IMR-90 (cell line): Measurements from ENCODE around the gene LRSAM1. TPM values are rescaled to one million over a fixed set of nuclear protein-coding genes. Genes with fewer than 3 reads are reported as not detected.

ENCODE experiments used
- ATAC-seq: fragments of 200-7000 bp; cut with Tn5 transposase; 2 replicates; pipeline ENCODE4 v1.9.1; 2020; ENCODE audit warnings: low read depth, mild to moderate bottlenecking, moderate library complexity
- BruUV-seq: library from RNA; stranded (reverse); fragments of 400-500 nt; replicated peaks from 2 replicates; lab custom pipeline; 2021; lab: Mats Ljungman, UMichigan
- CTCF ChIA-PET: fragments of 300-600 bp; formaldehyde crosslinking; extraction: SDS; loops from one replicate; lab custom pipeline; 2021; ENCODE audit warnings: antibody characterized with exemption; lab: Yijun Ruan, JAX
- POLR2A ChIA-PET: fragments of 300-600 bp; sonication (Branson Sonifier 250); formaldehyde crosslinking; loops from one replicate; lab custom pipeline; 2022; ENCODE audit warnings: antibody characterized with exemption; ENCODE audit not compliant: unreplicated experiment; lab: Charles Lee
- DNase-seq: peaks from one replicate; pipeline ENCODE4 v3.0.0; 2013
- H2AFZ ChIP-seq: replicated peaks from 2 replicates; pipeline ENCODE3; 2013; ENCODE audit warnings: low read length, mild to moderate bottlenecking; ENCODE audit not compliant: poor library complexity
- H2AK5ac ChIP-seq: 2 replicates; pipeline ENCODE4 v1.6.1; 2013; ENCODE audit warnings: low read depth, low read length, inconsistent platforms
- H2AK9ac ChIP-seq: replicated peaks from 2 replicates; pipeline ENCODE3; 2013; ENCODE audit warnings: mild to moderate bottlenecking, low read depth, low read length, moderate library complexity; ENCODE audit not compliant: poor library complexity
- H2BK120ac ChIP-seq: 2 replicates; pipeline ENCODE4 v1.6.1; 2013; ENCODE audit warnings: low read depth, low read length, inconsistent platforms
- H2BK15ac ChIP-seq: 3 replicates; pipeline ENCODE4 v1.6.1; 2013; ENCODE audit warnings: low read depth, low read length, inconsistent platforms
- H2BK20ac ChIP-seq: 2 replicates; pipeline ENCODE4 v1.6.1; 2013; ENCODE audit warnings: low read depth, mild to moderate bottlenecking, inconsistent platforms, low read length, moderate library complexity
- H2BK5ac ChIP-seq: 2 replicates; pipeline ENCODE4 v1.6.1; 2013; ENCODE audit warnings: mild to moderate bottlenecking, low read depth, low read length, inconsistent platforms; ENCODE audit not compliant: poor library complexity, severe bottlenecking
- H3K14ac ChIP-seq: replicated peaks from 2 replicates; pipeline ENCODE4 v1.6.1; 2013; ENCODE audit warnings: low read depth, low read length, inconsistent platforms
- H3K18ac ChIP-seq: 2 replicates; pipeline ENCODE4 v1.6.1; 2013; ENCODE audit warnings: low read depth, low read length, control low read depth
- H3K23ac ChIP-seq: 2 replicates; pipeline ENCODE4 v1.6.1; 2013; ENCODE audit warnings: low read depth, low read length, inconsistent platforms
- H3K27ac ChIP-seq: 2 replicates; pipeline ENCODE4 v1.5.1; 2013; ENCODE audit warnings: mild to moderate bottlenecking, control low read depth, low read length; ENCODE audit not compliant: insufficient read depth
- H3K27me3 ChIP-seq: 2 replicates; pipeline ENCODE4 v1.6.1; 2013; ENCODE audit warnings: low read length; ENCODE audit not compliant: control insufficient read depth, insufficient read depth
- H3K36me3 ChIP-seq: 2 replicates; pipeline ENCODE4 v1.6.1; 2013; ENCODE audit warnings: low read length, mixed read lengths; ENCODE audit not compliant: control insufficient read depth, insufficient read depth
- H3K4ac ChIP-seq: 2 replicates; pipeline ENCODE4 v1.6.1; 2013; ENCODE audit warnings: low read depth, low read length, inconsistent platforms
- H3K4me1 ChIP-seq: 2 replicates; pipeline ENCODE4 v1.6.1; 2013; ENCODE audit warnings: low read length, mixed read lengths; ENCODE audit not compliant: control insufficient read depth, insufficient read depth
- H3K4me2 ChIP-seq: 2 replicates; pipeline ENCODE4 v1.6.1; 2013; ENCODE audit warnings: low read depth, mild to moderate bottlenecking, control low read depth, low read length, moderate library complexity
- H3K4me3 ChIP-seq: 2 replicates; pipeline ENCODE4 v1.5.1; 2013; ENCODE audit warnings: low read depth, mild to moderate bottlenecking, control low read depth, low read length, moderate library complexity; ENCODE audit not compliant: insufficient read depth
- H3K56ac ChIP-seq: 2 replicates; pipeline ENCODE4 v1.6.1; 2013; ENCODE audit warnings: low read length, inconsistent platforms; ENCODE audit not compliant: insufficient read depth; ENCODE audit errors: extremely low read depth
- H3K79me1 ChIP-seq, 2 experiments: 2 replicates each; pipeline ENCODE4 v1.6.1; 2013; ENCODE audit warnings: low read length in 2 of 2, inconsistent platforms in 1 of 2, low read depth in 1 of 2
- H3K9ac ChIP-seq: 2 replicates; pipeline ENCODE4 v1.6.1; 2013; ENCODE audit warnings: low read depth, low read length, control low read depth
- H3K9me1 ChIP-seq: 2 replicates; pipeline ENCODE4 v1.6.1; 2013; ENCODE audit warnings: low read length, inconsistent platforms; ENCODE audit not compliant: insufficient read depth
- H3K9me3 ChIP-seq: 2 replicates; pipeline ENCODE4 v1.6.1; 2013; ENCODE audit warnings: low read length; ENCODE audit not compliant: control insufficient read depth, insufficient read depth
- H4K20me1 ChIP-seq: 2 replicates; pipeline ENCODE4 v1.6.1; 2013; ENCODE audit warnings: low read length, inconsistent platforms; ENCODE audit not compliant: insufficient read depth
- H4K5ac ChIP-seq: 2 replicates; pipeline ENCODE4 v1.6.1; 2013; ENCODE audit warnings: mild to moderate bottlenecking, low read depth, low read length, control low read depth
- H4K8ac ChIP-seq, 2 experiments: 2 replicates each; pipeline ENCODE4 v1.6.1; 2013; ENCODE audit warnings: low read depth in 2 of 2, low read length in 2 of 2, control low read depth in 1 of 2, inconsistent platforms in 1 of 2
- H4K91ac ChIP-seq: 2 replicates; pipeline ENCODE4 v1.6.1; 2013; ENCODE audit warnings: low read depth, low read length, inconsistent platforms; ENCODE audit not compliant: insufficient read depth
- CEBPB ChIP-seq: IDR thresholded peaks from 2 replicates; pipeline ENCODE4 v1.6.1; 2012; ENCODE audit warnings: low read depth, low read length, improper control_type of control experiment
- CHD1 ChIP-seq: IDR thresholded peaks from 2 replicates; pipeline ENCODE4 v1.6.1; 2012; ENCODE audit warnings: low read depth, low read length, improper control_type of control experiment
- MAZ ChIP-seq: IDR thresholded peaks from 2 replicates; pipeline ENCODE4 v1.6.1; 2012; ENCODE audit warnings: low read depth, mild to moderate bottlenecking, low read length, improper control_type of control experiment, moderate library complexity, borderline replicate concordance
- MXI1 ChIP-seq: IDR thresholded peaks from 2 replicates; pipeline ENCODE4 v1.6.1; 2012; ENCODE audit warnings: low read depth, mild to moderate bottlenecking, low read length, moderate library complexity, borderline replicate concordance
- NFE2L2 ChIP-seq: fragments of 150-350 bp; IDR thresholded peaks from 2 replicates; pipeline ENCODE4 v1.6.1; 2016; ENCODE audit warnings: low read depth, mild to moderate bottlenecking, low read length
- POLR2A ChIP-seq: IDR thresholded peaks from 2 replicates; pipeline ENCODE4 v1.6.1; 2012; ENCODE audit warnings: mild to moderate bottlenecking, low read depth, low read length
- RCOR1 ChIP-seq: IDR thresholded peaks from 2 replicates; pipeline ENCODE4 v1.6.1; 2012; ENCODE audit warnings: mild to moderate bottlenecking, low read length, improper control_type of control experiment; ENCODE audit not compliant: insufficient replicate concordance
- RFX5 ChIP-seq: IDR thresholded peaks from 2 replicates; pipeline ENCODE4 v1.8.0; 2012; ENCODE audit warnings: low read depth, mild to moderate bottlenecking, low read length, moderate library complexity
- SMC3 ChIP-seq: fragments of 150-350 bp; IDR thresholded peaks from 2 replicates; pipeline ENCODE4 v1.6.1; 2016; ENCODE audit warnings: low read depth, mild to moderate bottlenecking, antibody characterized with exemption, low read length, moderate library complexity
- WGBS, 2 experiments: methylation state at CpG; one replicate each; pipeline versions ENCODE4 v1.1.5 to v1.1.7; 2013; ENCODE audit warnings: missing lambda C conversion rate in 2 of 2; ENCODE audit not compliant: insufficient read length in 1 of 2; ENCODE audit errors: extremely low coverage in 2 of 2; 5-methylcytosine and 5-hydroxymethylcytosine counted together
- dilution Hi-C: fragments of 300-500 bp; cut with HindIII; formaldehyde crosslinking; loops from one replicate; pipeline ENCODE4 v1.14.3; 2018; ENCODE audit warnings: low sequenced_read_pairs; ENCODE audit not compliant: unreplicated experiment
- in situ Hi-C: fragments of 300-500 bp; cut with MboI; formaldehyde crosslinking; loops from 3 replicates; pipeline ENCODE4 v1.14.3; 2019; ENCODE audit warnings: low sequenced_read_pairs, inconsistent platforms, mixed read lengths
- intact Hi-C: fragments of 100-400 bp; cut with micrococcal nuclease; formaldehyde crosslinking; loops from 2 replicates; pipeline ENCODE4 v1.10.0; 2022
- polyA plus RNA-seq, 3 experiments: library from polyadenylated mRNA; depleted of rRNA; stranded (reverse); fragments of >200 nt; gene quantifications; 2 replicates each; pipeline ENCODE4 v1.2.3, GENCODE V29; 2012; ENCODE audit warnings: low replicate concordance in 1 of 3
- total RNA-seq: library from RNA; depleted of rRNA; stranded (reverse); fragments of >200 nt; gene quantifications from 2 replicates; pipeline ENCODE4 v1.2.3, GENCODE V29; 2012
- TF ChIP-seq, protein P1 (sequence below): fragments of 150-350 bp; IDR thresholded peaks from 2 replicates; pipeline ENCODE4 v1.6.1; 2016; ENCODE audit warnings: low read depth, mild to moderate bottlenecking, low read length, moderate library complexity, borderline replicate concordance
- TF ChIP-seq, protein P2 (sequence below): conservative IDR thresholded peaks from 2 replicates; pipeline ENCODE4 v1.5.1; 2012; ENCODE audit warnings: mild to moderate bottlenecking, low read depth, low read length, improper control_type of control experiment
- TF ChIP-seq, protein P3 (sequence below): fragments of 150-350 bp; IDR thresholded peaks from 2 replicates; pipeline ENCODE4 v1.6.1; 2017; ENCODE audit warnings: mild to moderate bottlenecking, antibody characterized with exemption, low read length, low read depth

The LRSAM1 gene
- total and polyA plus RNA-seq, 2 of the 4 experiments (the other 2 are of a cell fraction) = 3.0 to 9.3 TPM

DNA sequence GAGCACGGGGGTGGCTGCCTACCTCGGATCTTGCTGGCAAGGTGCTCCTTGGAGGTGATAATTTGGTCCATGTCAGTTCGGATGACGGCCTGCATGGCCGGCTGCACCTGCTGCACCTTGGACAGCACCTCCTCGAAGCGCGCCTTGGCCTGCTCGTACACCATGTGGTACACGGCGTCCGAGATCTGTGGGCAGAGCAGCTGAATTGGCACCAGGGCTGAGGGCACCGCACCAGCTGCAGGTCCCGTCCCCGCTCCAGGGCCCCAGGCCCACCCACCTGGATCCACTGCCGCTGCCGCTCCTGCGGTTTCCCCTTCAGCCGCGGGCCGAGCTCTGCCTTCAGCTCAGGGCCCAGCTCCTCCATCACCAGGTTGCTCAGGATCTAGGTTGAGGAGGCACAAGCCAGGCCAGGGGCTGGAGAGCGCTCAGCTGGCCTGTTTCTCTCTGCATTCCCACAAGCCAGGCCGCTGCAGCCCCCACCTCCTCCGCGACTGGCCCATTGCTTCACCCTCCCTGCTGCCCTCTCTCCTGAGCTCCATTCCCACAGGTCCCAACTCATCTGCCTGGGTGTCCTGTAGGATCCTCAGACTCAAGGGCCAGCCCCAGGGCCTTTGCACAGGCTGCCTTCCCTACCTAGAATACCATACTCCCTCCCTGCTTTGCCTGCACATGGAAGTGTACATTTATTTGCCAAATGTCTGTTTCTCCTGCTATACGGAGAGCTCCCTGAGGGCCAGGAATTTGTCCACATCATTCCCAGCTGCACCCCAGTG is 65.7 kb downstream of the LRSAM1 start (continued):
- no peak for TF ChIP-seq RCOR1

DNA sequence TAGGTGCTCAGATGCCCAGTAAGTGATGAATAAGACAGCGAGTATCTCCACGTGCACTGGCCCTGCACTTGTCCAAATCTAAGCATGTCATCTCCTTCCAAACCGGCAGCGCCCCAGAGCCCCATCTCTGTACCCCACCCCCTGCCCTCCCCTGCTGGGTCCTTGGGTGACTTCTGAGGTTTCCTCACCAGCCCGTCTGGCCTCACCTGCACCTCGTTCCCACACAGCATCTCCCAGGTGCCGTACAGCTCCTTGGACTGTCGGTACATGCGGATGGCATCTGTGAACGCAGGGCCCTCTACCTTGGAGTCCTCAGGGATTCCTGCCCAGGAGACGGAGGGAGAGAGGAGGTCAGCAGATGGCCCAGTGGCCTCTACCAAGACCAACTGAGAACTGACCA is 66.3 kb downstream of the LRSAM1 start:
- Histone ChIP-seq H3K9me3 (no peaks in the 10 kb centered on the region), H4K5ac (no peak overlapping the region), H3K4ac (peak overlapping the region; percentile 95), H3K56ac (no peak overlapping the region), H4K91ac (0 out of 2 replicates have a peak overlapping the region, but pooled peaks have one; percentile 20), H3K23ac (peak overlapping the region; percentile 31; the same call in 1 of the 2 replicates), H3K14ac (peak overlapping the region; percentile 48; the same call in 1 of the 2 replicates), H2BK20ac (peak overlapping the region; percentile 50; the same call in 1 of the 2 replicates), H3K79me1 (peaks cover 21 to 77% of the 10 kb centered on the region in 2 experiments), H3K9ac (no peak overlapping the region), H2AK9ac (peak overlapping the region; percentile 45), H3K27ac (peak overlapping the region; percentile 66), H3K4me1 (peaks cover 28% of the 10 kb centered on the region), H3K9me1 (peaks cover 27% of the 10 kb centered on the region), H3K36me3 (peaks cover 67% of the 10 kb centered on the region), H2BK120ac (peak overlapping the region; percentile 89), H2BK15ac (no peak overlapping the region), H4K8ac (peak overlapping the region; percentile 86 to 91; a peak in 2 of 4 replicates), H2AFZ (no peak overlapping the region), H2BK5ac (peak overlapping the region; percentile 75), H3K27me3 (no peaks in the 10 kb centered on the region), H2AK5ac (peak overlapping the region; percentile 95), H4K20me1 (peaks cover 4% of the 10 kb centered on the region), H3K4me3 (no peak overlapping the region), H3K4me2 (no peak overlapping the region), H3K18ac (no peak overlapping the region)
- no peak for DNase-seq
- dilution Hi-C loops (no loop called here), in situ Hi-C loops (no loop called here), intact Hi-C loops (no loop called here)
- ATAC-seq = no peak
- BruUV-seq = no TSS peak
- POLR2A ChIA-PET = no interaction called here
- CTCF ChIA-PET = interaction anchor here (0.6 kb wide), 1 partner anchor 200 kb away, joined by 3 read pairs; no protein-coding TSS in a partner anchor
- 100% methylated on average over 2 of the region's 11 CpGs; no CpG with 5 or more reads in 1 of the 2 experiments for WGBS, 2 experiments
- TF ChIP-seq, protein P1, sequence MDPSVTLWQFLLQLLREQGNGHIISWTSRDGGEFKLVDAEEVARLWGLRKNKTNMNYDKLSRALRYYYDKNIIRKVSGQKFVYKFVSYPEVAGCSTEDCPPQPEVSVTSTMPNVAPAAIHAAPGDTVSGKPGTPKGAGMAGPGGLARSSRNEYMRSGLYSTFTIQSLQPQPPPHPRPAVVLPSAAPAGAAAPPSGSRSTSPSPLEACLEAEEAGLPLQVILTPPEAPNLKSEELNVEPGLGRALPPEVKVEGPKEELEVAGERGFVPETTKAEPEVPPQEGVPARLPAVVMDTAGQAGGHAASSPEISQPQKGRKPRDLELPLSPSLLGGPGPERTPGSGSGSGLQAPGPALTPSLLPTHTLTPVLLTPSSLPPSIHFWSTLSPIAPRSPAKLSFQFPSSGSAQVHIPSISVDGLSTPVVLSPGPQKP = no peak
- TF ChIP-seq, protein P2, sequence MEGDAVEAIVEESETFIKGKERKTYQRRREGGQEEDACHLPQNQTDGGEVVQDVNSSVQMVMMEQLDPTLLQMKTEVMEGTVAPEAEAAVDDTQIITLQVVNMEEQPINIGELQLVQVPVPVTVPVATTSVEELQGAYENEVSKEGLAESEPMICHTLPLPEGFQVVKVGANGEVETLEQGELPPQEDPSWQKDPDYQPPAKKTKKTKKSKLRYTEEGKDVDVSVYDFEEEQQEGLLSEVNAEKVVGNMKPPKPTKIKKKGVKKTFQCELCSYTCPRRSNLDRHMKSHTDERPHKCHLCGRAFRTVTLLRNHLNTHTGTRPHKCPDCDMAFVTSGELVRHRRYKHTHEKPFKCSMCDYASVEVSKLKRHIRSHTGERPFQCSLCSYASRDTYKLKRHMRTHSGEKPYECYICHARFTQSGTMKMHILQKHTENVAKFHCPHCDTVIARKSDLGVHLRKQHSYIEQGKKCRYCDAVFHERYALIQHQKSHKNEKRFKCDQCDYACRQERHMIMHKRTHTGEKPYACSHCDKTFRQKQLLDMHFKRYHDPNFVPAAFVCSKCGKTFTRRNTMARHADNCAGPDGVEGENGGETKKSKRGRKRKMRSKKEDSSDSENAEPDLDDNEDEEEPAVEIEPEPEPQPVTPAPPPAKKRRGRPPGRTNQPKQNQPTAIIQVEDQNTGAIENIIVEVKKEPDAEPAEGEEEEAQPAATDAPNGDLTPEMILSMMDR = no peak
- TF ChIP-seq SMC3 (no peak), RFX5 (no peak), MAZ (no peak), CHD1 (no peak), CEBPB (no peak), POLR2A (no peak), MXI1 (no peak), NFE2L2 (no peak)
- TF ChIP-seq, protein P3, sequence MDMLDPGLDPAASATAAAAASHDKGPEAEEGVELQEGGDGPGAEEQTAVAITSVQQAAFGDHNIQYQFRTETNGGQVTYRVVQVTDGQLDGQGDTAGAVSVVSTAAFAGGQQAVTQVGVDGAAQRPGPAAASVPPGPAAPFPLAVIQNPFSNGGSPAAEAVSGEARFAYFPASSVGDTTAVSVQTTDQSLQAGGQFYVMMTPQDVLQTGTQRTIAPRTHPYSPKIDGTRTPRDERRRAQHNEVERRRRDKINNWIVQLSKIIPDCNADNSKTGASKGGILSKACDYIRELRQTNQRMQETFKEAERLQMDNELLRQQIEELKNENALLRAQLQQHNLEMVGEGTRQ = no peak
